GM19025 (cell line): ENCODE results near the gene HSBP1.
A peak's percentile ranks its signal among the peaks of the same experiment; 100 is the strongest.

Source experiments
- ATAC-seq: cut with Tn5 transposase; IDR thresholded peaks from one replicate; pipeline ENCODE4 v1.9.1; 2021; ENCODE audit warnings: mild to moderate bottlenecking, low read depth, moderate library complexity; ENCODE audit not compliant: unreplicated experiment

The HSBP1 gene

GRCh38 chr16:83807710-83808572, at the start of gene HSBP1:
Gene HSBP1 (plus strand): TSS chr16:83807978. CDS start chr16:83808077, 99 bp downstream.
- ATAC-seq = peak; percentile 94

- no peak for ATAC-seq
These were observed 45.4 kb upstream of the HSBP1 start for GRCh38 chr16:83762141-83762991.

DNA sequence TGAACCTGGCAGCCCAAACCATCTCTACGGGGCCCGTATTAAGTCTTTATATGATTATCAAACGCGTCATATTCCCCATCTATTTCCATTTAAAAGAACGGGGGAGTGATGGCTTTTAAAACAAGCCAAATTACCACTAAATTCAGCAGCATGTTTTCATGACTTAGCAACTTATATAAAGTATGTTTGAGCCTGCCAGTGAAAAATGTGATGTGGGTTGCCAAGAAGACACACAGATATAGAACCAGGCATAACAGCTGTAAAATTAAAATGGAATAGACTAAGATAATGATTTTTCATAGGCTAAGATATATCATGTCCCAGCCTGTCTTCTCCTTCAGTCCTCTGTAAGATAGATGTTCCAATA, 44.8 kb upstream of the HSBP1 start:
- no peak for ATAC-seq

- ATAC-seq = no peak
These were observed 38.8 kb upstream of the HSBP1 start for GRCh38 chr16:83768986-83769385.

GRCh38 chr16:83769397-83770008, 38.3 kb upstream of the HSBP1 start:
- no peak for ATAC-seq

- ATAC-seq = no peak
These were observed 36.4 kb upstream of the HSBP1 start for GRCh38 chr16:83771306-83771942.

DNA sequence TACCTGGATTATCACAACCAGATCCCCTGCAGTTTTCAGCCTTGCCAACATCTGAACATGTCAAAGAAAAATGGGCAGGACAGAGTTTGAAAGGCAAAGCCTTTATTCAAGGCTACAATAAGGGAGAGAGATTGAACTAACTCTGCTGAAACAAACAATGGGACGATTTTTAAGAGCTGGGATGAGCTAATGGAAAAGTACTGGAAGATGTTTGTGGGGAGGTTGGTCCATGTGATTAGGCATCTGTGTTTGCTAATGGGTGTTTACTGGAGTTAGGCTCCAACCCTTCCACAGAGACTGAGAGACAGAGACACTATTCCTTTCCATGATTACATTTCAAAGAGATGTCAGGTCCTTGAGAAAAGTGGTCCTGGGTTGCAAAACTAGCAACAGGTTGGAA, 35.0 kb upstream of the HSBP1 start:
- no peak for ATAC-seq

GRCh38 chr16:83774066-83774465, 33.7 kb upstream of the HSBP1 start:
- no peak for ATAC-seq

GRCh38 chr16:83776944-83777343, 30.8 kb upstream of the HSBP1 start:
- ATAC-seq = no peak

DNA sequence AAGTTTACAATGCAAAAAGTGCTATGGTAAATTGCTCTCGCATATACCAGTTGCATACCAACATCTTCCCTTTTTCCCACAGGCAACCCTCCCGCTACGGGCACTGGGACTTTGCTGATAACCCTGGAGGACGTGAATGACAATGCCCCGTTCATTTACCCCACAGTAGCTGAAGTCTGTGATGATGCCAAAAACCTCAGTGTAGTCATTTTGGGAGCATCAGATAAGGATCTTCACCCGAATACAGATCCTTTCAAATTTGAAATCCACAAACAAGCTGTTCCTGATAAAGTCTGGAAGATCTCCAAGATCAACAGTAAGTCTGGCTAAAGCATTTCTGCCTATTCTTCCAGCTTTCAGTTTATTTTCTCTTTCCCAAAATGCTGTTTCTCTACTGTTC, 27.9 kb upstream of the HSBP1 start:
- ATAC-seq = no peak

- no peak for ATAC-seq
These were observed 22.3 kb upstream of the HSBP1 start for GRCh38 chr16:83785455-83785854.

DNA sequence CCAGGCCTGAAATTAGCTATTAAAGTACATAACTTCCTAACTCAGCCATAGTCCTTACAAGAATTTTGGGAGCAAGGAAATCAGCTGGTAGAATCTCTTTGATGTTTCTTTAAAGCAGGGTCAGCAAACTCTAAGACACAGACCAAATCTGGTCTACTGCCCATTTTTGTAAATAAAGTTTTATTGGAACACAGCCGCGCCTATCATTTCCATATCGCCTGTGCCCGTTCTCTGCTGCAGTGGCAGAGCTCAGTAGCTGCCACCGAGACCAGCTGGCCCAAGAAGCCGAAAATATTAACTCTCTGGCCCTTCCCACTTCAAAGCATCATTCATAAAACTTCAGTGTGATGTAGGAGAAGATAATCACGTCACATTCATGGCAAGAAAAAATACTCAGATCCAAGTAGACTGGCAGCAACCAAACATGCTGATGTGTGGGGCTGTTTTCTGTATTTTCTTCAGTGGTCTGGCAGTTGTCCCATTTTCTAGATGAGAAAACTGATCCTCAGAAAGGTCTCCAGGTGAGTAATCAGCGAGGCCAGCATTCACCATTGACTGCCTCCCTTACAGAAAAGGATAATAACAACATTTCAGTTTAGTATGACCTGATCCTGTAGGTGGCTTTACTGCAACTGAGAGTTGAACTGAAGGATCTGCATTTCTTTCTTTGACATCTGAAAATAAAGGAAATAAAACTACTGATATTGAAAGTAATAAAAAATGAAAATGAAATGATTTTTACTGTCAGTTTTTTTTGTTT, 18.0 kb upstream of the HSBP1 start:
- ATAC-seq = no peak

DNA sequence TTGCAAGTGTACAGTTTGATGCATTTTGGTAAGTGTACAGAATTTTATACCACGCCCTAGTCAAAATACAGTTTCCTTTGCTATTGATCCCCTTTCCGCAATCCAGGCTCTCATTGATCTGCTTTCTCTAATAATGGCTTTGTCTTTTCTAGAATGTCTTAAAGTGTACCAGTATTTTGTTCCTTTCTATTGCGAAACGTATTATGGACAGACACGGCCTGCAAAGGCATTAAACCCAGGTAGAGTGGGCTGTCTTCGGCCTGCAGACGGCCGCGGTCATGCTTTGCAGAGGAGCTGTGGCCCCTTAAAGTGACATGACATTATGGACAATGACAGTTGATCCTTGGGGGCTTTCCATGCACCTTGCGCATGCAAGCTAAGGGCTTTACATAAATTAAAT, 15.9 kb upstream of the HSBP1 start:
- no peak for ATAC-seq

DNA sequence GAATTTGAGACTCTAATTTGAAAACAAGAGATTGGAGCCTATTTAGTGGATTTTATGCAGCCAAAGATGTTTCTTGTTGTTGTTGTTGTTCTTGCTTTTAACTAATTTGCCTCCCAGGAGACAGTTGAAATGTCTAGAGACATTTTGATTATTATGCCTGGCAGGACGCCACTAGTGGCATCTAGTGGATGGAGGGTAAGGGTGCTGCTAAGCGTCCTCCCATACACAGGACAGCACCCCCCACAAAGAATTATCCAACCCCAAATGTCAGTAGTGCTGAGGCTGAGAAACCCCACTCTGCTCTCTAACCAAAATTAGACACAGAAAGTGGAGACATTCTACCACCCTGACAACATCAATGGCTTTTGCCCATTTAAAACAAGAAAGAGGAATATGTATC, 15.4 kb upstream of the HSBP1 start:
- ATAC-seq = no peak

DNA sequence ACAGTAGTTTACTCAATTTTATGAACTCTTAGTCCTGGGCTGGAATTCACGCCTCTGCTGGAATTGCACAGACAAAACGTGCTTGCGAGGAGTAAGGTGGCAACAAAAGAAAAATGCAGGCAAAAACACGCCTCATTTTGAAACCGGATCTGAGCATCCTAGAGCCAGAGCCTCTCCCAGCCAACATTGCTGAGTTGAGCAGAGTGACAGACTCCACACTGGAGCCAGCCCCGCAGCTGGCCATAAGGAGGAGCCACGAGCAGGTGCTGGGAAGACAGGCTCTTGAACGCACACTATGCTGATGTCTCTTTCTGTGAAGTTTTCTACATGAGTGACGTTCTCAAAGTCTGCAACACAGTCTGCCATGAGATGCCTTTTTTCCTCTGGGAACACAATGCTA, 14.6 kb upstream of the HSBP1 start:
- no peak for ATAC-seq

GRCh38 chr16:83794860-83795554, 12.8 kb upstream of the HSBP1 start:
- ATAC-seq = no peak

DNA sequence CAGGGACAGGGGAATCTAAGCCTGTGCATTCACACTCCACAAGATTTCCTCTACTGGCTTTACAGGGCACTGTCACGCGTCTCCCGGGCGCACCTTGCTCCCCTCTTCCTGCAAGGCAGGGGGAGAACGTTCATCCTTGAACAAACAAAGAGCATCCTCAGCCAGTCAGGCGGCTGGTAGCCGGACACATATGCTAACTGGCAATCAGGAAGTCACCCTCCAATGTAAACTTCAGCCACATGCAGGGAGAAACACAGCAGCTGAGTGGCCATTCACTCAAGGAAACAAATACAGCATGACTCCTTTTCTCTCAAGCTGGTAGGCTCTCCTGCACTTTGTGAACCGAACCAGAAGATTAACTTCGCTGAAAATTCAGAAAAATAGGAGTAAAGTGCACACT, 10.8 kb upstream of the HSBP1 start:
- no peak for ATAC-seq

DNA sequence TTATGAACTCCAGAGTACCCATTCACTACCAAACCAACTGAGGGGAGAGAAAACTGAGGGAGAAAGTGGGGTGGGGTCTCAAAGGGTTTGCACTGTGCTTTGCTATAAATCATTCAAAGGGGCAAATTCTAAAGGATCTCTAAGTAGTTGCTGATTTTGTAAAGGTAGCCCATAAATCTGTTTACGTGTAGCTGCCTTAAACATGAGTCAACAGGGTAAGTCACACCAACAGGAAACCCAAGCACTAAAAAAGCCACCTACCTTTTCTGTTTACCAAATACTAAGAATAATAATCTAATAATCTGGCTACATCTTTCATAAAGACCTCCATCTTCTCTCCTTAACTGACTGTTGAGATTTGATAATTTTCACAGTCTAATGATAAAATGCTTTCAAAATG, 8.4 kb upstream of the HSBP1 start:
- no peak for ATAC-seq

- peak; percentile 48 for ATAC-seq
These were observed 5.6 kb upstream of the HSBP1 start for GRCh38 chr16:83802135-83802534.
